ENCODE measurements around the gene MYDGF.

Gene MYDGF

DNA sequence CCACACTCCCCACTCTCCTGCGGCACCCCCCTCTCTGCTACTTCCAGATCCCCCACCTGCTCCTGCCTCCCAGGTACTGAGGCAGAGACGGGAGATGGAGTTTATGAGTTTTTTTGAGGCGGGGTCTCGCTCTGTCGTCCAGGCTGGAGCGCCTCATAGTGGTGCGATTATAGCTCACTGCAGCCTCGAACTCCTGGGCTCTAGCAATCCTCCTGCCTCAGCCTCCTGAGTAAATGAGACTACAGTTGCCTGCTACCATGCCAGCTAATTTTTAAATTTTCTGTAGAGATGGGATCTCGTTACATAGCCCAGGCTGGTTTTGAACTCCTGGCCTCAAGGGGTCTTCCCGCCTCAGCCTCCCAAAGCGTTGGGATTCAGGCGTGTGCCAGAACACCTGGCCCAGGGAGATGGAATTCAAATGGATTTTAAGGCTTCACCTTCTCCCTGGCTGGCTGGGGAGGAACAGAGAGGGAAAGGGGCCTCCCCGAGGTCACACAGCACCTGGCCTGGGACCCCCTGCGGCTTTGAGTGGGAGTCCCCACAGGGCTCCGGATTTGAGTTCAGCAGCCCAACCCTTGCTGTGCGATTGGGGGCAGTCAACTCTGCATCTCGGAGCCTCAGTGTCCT, 50.4 kb downstream of the MYDGF start:
- no peak for DNase-seq (ENCODE audit: low read depth, low spot score)
- H3K27ac ChIP-seq = no peak overlapping the region

DNA sequence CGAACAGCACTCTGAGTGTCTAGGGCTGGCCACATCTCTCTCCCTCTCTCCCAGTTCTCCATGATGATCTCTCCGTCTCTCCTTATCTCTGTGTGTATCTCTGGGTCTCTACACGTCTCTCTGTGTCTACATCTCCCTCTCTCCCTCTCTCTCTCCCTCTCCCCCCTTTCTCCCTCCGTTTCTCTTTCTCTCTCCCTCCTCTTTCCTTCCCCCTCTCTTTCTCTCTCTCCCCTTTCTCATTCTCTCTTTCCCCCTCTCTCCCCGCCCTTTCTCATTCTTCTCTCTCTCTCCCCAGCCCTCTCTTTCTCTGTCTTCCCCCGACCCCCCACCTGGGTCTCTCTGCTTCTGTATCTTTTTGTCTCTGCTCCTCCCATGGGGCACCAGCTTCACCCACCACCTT, 52.1 kb downstream of the MYDGF start:
- no peak for DNase-seq (ENCODE audit: low read depth, low spot score)
- H3K27ac ChIP-seq = no peak overlapping the region

DNA sequence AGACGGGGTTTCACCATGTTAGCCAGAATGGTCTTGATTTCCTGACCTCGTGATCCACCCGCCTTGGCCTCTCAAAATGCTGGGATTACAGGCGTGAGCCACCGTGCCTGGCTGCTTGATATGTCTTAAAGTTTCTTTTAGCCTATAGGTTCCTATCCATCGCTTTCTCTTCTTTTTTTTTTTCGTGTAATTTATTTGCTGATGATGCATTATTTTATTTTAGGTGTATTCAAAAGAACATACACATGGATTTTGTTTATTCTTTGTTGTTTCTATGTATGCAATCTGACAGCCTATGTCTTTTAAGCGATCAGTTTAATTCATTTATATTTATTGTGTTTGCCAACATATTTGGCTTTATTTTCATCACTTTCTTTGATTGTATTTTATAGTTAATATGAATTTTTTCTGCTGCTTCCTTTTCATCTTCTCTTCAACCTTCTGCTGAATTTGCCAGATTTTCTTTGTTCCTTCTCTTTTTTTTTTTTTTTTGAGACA, 56.8 kb downstream of the MYDGF start:
- no peak for DNase-seq (ENCODE audit: low read depth, low spot score)
- no peak overlapping the region for H3K27ac ChIP-seq

DNA sequence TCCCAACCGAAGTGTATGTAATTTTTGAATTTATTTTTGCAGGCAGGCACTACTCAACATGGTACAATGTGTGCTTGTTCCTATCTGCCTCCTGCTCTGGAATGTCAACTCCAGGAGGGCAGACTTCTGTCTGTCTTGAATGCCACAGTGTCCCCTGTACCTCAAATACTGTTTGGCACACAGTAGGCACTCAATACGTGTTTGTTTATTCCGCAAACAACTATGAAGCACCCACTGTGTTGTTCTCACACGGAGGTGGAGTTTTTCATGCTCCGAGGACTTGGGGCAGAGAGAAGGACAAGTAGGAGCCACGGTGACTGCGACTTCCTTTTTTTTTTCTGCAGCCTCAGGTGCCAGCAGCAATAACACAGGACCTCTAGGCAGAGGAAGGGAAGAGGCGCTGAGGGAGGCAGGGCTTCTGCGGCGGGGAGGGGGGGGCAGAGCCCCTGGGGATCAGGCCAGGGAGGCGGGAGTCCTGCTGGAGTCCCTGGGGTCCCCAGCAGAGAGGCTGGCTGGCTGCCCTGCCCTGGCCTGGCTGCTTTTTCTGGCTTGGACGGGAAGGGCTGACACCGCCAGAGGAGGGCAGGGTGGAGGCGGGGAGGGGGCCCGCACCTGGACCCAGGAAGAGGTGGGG, 60.1 kb downstream of the MYDGF start:
- no peak overlapping the region for H3K27ac ChIP-seq
- DNase-seq (ENCODE audit: low read depth, low spot score) = no peak

All from epithelial cell of prostate (primary cell).